ENCODE data around the gene RPS6KA2.

The RPS6KA2 gene

GRCh38 chr6:166662690-166663089 lies 35.6 kb upstream of the RPS6KA2 start:
- Histone ChIP-seq H3K27me3 (ENCODE audit: insufficient read depth, low read length, poor library complexity) (peaks cover 22% of the 10 kb centered on the region), H3K27ac (ENCODE audit: low read length) (no peak overlapping the region), H3K9ac (ENCODE audit: low read depth, low read length) (no peak overlapping the region), H4K20me1 (ENCODE audit: insufficient read depth, low read length) (no peaks in the 10 kb centered on the region), H2AFZ (ENCODE audit: low read depth, low read length) (no peak overlapping the region), H3K36me3 (ENCODE audit: insufficient read depth, low read length) (no peaks in the 10 kb centered on the region), H3K4me3 (ENCODE audit: low read depth in 1 of 2, low read length in 2 of 2) (no peak overlapping the region), H3K9me3 (ENCODE audit: insufficient read depth, low read length, severe bottlenecking) (no peaks in the 10 kb centered on the region), H3K4me1 (ENCODE audit: insufficient read depth, low read length) (no peaks in the 10 kb centered on the region), H3K79me2 (ENCODE audit: insufficient read depth, low read length) (no peaks in the 10 kb centered on the region), H3K4me2 (ENCODE audit: insufficient read depth, low read length) (no peak overlapping the region)
- no peak for TF ChIP-seq EZH2 (IDR thresholded peaks at IDR 0.05; ENCODE audit: borderline replicate concordance, low read depth, low read length, severe bottlenecking)
- TF ChIP-seq, protein P1, sequence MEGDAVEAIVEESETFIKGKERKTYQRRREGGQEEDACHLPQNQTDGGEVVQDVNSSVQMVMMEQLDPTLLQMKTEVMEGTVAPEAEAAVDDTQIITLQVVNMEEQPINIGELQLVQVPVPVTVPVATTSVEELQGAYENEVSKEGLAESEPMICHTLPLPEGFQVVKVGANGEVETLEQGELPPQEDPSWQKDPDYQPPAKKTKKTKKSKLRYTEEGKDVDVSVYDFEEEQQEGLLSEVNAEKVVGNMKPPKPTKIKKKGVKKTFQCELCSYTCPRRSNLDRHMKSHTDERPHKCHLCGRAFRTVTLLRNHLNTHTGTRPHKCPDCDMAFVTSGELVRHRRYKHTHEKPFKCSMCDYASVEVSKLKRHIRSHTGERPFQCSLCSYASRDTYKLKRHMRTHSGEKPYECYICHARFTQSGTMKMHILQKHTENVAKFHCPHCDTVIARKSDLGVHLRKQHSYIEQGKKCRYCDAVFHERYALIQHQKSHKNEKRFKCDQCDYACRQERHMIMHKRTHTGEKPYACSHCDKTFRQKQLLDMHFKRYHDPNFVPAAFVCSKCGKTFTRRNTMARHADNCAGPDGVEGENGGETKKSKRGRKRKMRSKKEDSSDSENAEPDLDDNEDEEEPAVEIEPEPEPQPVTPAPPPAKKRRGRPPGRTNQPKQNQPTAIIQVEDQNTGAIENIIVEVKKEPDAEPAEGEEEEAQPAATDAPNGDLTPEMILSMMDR (IDR thresholded peaks at IDR 0.05; ENCODE audit: borderline replicate concordance, extremely low read depth, low read length, poor library complexity, severe bottlenecking): no peak
- ATAC-seq (ENCODE audit: insufficient read depth, low read depth) (no peak), DNase-seq (no peak)

DNA sequence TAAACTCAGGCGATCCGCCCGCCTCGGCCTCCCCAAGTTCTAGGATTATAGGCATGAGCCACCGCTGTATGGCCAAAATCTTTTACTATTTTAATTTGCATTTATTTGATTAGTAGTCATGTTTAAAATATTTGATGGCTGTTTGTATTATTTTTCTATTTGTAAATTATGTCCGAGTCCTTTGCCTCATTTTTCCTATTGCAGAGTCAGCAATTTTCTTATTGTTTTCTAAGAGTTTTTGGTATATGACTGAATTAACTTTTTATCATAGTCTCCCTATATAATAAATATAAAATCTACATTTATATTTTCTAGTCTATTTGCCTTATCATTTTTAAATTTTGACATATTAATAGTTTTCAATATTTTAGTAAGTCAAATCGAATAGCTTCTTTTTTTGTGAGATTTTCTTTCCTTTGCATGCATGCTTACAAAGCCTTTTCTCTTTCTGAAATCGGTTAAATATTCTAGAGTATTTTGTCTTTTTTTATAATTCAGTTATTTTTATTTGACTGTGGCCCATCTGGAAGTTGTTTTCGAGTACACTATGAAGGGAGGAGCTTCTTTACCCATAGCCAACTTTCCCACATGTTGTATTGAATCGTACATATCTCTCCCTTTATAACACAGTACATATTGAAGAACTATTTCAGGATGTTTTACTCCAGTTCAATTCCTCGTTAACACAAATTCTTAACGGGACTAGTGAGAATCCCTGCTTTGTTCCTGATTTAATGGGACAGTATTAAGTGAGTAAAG lies 34.5 kb upstream of the RPS6KA2 start:
- H4K20me1 ChIP-seq (ENCODE audit: insufficient read depth, low read length): no peaks in the 10 kb centered on the region
- no peak for TF ChIP-seq EZH2 (IDR thresholded peaks at IDR 0.05; ENCODE audit: borderline replicate concordance, low read depth, low read length, severe bottlenecking)
- TF ChIP-seq, protein P1 (IDR thresholded peaks at IDR 0.05; ENCODE audit: borderline replicate concordance, extremely low read depth, low read length, poor library complexity, severe bottlenecking): no peak

DNA sequence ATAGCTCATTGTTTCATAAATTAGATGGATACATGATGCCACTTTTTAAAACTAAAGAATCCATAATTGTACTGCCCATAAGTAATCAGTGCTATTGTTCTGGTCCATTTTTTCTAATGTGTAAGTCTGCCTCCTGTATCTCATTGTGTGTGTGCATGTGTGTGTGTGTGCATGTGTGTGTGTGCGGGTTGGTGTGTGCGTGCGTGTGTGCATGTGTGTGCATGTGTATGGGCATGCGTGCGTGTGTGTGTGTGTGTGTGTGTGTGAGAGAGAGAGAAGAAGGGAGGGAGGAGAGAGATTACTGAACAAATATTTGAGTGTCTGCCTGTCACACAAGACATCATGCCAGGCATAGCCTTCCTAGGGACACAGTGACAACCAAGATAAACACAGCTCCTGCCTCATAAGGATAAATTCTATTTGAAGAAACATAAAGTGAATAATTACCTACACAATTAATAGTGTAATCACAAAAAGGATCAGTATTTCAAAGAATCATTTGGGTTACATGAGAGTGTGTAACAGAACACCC lies 33.2 kb upstream of the RPS6KA2 start:
- Histone ChIP-seq H3K4me2 (ENCODE audit: insufficient read depth, low read length) (no peak overlapping the region), H3K36me3 (ENCODE audit: insufficient read depth, low read length) (no peaks in the 10 kb centered on the region), H3K27ac (ENCODE audit: low read length) (no peak overlapping the region), H2AFZ (ENCODE audit: low read depth, low read length) (no peak overlapping the region), H3K79me2 (ENCODE audit: insufficient read depth, low read length) (no peaks in the 10 kb centered on the region), H4K20me1 (ENCODE audit: insufficient read depth, low read length) (no peaks in the 10 kb centered on the region), H3K4me3 (ENCODE audit: low read depth in 1 of 2, low read length in 2 of 2) (no peak overlapping the region), H3K9ac (ENCODE audit: low read depth, low read length) (no peak overlapping the region), H3K4me1 (ENCODE audit: insufficient read depth, low read length) (no peaks in the 10 kb centered on the region), H3K27me3 (ENCODE audit: insufficient read depth, low read length, poor library complexity) (peaks cover 7% of the 10 kb centered on the region), H3K9me3 (ENCODE audit: insufficient read depth, low read length, severe bottlenecking) (no peaks in the 10 kb centered on the region)
- no peak for DNase-seq
- TF ChIP-seq, protein P1 (IDR thresholded peaks at IDR 0.05; ENCODE audit: borderline replicate concordance, extremely low read depth, low read length, poor library complexity, severe bottlenecking): no peak
- TF ChIP-seq EZH2 (IDR thresholded peaks at IDR 0.05; ENCODE audit: borderline replicate concordance, low read depth, low read length, severe bottlenecking): no peak
- no peak for ATAC-seq (ENCODE audit: insufficient read depth, low read depth)

More for the DNA sequence above, 34.5 kb upstream of the RPS6KA2 start:
- no peak overlapping the region for H2AFZ ChIP-seq (ENCODE audit: low read depth, low read length)
- no peaks in the 10 kb centered on the region for H3K36me3 ChIP-seq (ENCODE audit: insufficient read depth, low read length)
- no peaks in the 10 kb centered on the region for H3K9me3 ChIP-seq (ENCODE audit: insufficient read depth, low read length, severe bottlenecking)
- no peak overlapping the region for H3K9ac ChIP-seq (ENCODE audit: low read depth, low read length)
- ATAC-seq (ENCODE audit: insufficient read depth, low read depth) (no peak), DNase-seq (no peak)
- H3K27ac ChIP-seq (ENCODE audit: low read length): no peak overlapping the region
- no peak overlapping the region for H3K4me2 ChIP-seq (ENCODE audit: insufficient read depth, low read length)
- H3K4me3 ChIP-seq (ENCODE audit: low read depth in 1 of 2, low read length in 2 of 2): no peak overlapping the region
- H3K27me3 ChIP-seq (ENCODE audit: insufficient read depth, low read length, poor library complexity): peaks cover 15% of the 10 kb centered on the region
- no peaks in the 10 kb centered on the region for H3K79me2 ChIP-seq (ENCODE audit: insufficient read depth, low read length)
- no peaks in the 10 kb centered on the region for H3K4me1 ChIP-seq (ENCODE audit: insufficient read depth, low read length)
